AG08395 (cell line): Measurements from ENCODE around the gene CMAS.
"Not testable (repeated sequence)": the region's sequence is repeated elsewhere in the genome, so short reads cannot be mapped to it uniquely, and the experiment has no call there.

Experiments used
- DNase-seq: peaks from one replicate; pipeline ENCODE4 v3.0.0; 2012; ENCODE audit warnings: mixed read lengths, low spot score

CMAS gene

DNA sequence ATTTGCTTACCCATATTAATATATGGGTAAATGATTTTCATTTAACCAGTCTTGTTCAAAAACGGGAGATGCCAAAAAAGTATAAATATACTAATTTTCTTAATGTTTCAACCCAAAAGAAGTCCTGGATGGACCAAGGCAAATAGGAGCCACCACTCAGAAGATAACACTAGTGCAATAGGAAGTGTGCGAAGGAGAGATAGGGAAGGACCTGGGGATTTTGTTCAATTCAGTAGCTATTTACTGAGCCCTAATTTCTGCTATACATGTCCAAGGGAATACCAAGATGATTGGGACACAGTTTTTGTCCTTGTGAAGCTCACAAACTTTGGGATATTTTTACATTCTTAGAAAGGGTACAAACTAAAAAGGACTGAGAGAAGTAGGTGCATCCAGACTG lies 1.5 kb downstream of the CMAS start:
- DNase-seq, result no peak

DNA sequence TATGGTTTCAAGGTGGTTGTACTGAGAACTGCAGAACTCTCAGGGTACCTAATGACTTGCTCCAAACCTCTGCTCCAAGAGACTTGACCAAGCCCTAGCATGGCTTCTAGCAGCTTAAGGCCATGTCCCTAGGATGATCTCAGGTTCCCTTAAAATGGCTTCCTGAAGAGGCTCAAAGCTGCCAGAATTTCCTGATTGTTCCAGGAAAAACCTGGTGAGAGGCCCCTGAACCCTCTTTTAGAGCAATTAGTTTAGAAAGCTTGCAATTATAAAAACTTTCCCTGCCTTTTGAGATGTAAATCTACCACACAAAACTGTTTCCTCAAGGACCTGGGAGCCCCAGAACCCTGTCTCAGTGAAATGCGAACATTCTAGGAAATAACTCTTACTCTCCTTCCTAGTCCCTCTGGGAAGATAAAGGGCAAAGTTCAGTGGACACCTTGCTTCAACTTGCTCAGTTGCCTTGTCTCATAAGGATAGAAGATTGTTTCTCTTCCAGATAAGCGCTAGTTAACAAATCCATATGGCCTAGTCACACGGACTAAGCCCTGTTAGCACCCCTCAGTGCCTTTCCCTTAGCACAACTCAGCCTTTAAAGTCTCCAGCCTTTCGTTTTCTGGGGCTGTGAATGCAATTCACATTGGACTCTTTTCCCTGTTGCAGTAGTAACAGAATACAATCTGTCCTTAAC lies 2.5 kb downstream of the CMAS start:
- DNase-seq, result no peak

DNA sequence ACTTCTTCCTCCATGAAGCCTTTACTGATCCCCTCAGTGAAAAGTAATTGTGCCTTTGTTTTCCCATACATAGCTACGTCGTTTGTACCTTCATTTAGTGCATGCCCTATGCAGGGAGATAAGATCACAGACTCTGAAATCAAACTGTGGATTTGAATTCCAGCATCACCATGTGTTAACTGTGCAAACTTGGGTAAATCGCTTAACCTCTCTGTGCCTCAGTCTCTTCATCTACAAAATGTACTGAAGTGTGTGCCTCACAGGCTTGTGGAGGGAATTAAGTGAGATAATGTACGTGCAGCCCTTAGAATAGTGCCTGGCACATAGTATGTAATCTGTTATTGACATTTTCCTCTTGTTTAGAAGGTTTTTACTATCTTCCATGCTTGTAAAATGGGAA lies 4.1 kb downstream of the CMAS start:
- DNase-seq, result no peak

DNA sequence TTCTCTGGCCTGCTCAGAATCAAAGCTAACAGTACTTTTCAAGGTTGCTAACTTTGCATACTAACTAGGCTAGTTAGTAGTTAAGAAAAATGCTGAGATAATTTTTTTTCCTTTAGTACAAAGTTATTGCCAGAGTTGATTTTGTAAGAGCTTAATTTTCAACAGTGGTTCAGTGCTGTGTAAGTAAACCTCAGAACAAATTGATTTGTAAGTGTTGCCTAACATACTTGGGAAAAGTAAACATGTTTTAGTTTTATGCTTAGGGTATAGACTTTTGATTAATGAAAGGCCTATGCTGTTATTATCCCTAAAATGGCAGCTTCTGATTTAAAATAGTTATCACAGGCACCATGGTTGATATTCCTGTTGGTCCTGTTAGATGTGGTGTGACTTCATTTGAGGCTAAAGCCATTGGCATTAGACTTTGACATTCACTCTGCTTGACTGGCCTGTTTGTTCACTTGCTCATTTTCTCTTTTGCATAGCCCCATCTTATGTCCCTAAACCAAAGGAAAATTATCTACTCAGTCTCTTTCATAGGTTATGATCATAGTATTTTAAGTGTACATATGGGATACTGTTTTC lies 5.2 kb downstream of the CMAS start:
- no peak for DNase-seq

DNA sequence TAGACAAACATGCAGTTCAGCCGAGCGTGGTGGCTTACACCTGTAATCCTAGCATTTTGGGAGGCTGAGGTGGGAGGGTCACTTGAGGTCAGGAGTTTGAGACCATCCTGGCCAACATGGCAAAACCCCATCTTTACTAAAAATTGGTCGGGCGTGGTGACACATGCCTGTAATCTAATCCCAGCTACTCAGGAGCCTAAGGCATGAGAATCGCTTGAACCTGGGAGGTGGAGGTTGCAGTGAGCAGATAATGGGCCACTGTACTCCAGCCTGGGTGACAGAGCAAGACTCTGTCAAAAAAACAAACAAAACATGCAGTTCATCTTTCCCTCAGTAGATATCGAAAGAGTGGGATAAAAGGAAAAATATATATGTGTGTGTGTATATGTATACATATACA lies 7.0 kb downstream of the CMAS start:
- DNase-seq, result not testable (repeated sequence)

DNA sequence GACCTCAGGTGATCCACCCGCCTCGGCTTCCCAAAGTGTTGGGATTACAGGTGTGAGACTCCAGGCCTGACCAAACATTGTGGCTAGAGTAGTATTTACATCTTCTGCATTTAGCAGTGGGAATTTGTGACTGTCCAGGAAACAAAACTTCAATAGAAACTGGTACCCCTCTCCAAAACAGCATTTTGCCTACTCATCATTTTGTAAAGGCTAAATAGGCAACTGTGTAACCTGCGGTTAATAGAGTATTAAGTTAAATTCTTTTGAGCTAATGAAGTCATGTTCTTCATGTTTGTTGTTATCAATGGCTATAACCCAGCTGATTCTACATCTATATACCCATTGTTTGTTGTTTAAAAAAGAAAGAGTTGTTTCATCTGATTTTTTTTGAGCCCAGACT lies 8.1 kb downstream of the CMAS start:
- DNase-seq, result no peak

DNA sequence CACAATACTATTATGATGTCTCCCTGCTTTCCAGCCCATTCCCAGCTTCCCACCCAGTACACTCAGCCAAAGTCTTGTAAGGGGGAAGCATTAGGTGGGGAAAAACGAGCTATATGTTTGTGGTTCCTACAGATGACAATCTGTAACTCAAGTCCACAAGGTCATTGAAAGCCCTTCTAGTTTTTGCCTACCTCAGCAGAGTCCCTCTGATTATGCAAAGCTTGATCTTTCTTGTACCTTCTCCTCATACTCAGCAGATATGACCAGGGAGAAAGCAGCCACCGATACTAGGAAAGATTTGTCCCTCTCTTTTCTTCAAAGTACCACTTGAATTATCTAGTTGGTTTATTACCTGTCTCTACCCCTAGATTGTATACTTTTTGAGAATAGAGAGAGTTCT lies 10.6 kb downstream of the CMAS start:
- DNase-seq, result no peak

DNA sequence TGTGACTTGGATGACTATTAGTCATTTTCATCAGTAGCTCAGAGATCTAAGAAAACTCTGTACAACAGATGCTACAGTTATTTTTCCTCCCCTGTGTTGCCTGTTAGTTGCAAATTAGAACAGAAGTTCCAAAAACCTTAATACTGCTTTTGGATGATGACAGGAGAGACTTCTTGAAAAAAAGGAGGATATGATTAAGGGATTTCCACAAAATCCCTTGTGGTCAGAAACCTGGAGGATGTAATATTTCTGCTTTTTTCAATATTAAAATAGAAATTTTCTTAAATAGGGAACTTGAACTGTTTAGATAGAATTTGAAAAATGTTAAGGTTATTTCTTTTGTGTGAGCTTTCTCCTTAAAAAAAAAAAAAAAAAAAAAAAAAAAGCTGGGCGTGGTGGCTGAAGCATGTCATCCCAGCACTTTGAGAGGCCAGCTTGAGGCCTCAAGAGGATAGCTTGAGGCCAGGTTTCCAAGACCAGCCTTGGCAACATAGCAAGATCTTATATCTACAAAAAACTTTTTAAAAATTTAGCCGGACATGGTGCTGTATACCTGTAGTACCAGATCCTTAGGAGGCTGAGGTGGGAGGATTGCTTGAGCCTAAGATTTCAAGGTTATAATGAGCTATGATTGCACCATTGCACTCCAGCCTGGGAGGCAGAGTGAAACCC lies 14.1 kb downstream of the CMAS start:
- DNase-seq, result no peak

DNA sequence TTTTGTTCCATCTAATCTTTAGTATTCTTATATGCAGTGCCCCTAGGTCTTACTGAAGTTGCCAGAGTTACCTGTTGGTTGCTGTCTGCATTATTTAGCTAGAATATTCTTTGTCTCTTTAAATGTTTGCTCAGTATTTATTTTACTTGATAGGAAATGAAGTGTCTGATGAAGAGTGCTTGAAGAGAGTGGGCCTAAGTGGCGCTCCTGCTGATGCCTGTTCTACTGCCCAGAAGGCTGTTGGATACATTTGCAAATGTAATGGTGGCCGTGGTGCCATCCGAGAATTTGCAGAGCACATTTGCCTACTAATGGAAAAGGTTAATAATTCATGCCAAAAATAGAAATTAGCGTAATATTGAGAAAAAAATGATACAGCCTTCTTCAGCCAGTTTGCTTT lies 18.9 kb downstream of the CMAS start:
- DNase-seq, result no peak

DNA sequence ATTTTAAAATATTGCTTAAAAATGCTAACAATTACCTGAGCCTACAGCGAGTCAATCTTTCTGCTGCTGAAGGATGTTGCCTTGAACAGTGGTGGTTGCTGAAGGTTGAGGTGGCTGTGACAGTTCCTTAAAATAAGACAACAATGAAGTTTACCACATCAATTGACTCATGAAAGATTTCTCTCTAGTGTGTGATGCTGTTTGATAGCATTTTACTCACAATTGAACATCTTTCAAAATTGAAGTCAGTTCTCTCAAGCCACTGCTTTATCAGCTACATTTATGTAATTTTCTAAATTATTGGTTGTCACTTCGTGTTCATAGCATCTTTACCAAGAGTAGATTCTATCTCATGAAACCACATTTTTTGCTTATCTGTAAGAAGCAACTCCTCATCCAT lies 20.3 kb downstream of the CMAS start:
- DNase-seq, result no peak

DNA sequence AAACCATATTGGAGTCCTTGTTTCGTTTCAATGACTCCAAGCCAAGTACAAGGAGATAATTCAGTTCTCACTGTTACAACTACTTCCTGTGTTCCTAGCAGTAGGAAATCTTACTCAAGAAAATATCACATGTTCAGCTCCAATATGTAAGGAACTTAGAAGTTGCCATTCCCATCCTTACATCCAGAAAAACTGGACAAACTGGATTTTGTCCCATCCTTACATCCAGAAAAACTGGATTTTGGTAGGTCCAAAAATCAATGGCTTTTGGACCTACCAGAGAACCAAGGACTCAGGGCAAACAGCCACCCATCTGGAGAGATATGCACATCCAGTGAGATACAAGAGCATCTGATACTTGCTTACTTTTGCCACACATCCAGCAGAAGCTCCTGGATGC lies 23.8 kb downstream of the CMAS start:
- DNase-seq, result no peak

DNA sequence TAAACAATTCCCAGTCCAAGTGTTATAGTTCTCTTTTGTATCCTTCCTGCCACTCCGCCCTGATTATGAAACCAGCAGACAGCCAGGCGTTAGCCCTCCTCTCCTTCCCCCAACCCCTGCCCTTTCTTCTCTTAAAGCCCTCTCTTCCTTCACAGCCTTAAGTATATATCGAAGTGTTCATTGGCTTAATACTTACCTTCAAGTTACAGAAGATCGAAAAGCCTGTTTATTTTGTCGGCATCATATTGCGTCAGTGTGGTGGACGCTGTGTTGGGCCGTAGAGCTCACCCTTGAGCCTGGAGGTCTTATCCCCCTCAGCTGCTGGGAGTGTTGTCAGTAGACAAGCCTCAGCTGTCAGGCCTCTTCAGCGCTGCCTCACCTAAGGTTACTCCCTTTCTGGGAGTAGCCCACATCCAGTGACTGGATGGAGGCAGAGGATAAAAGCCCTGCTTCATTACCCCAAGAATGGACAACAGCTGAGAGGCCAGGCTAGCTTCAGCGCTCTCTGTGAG lies 36.2 kb downstream of the CMAS start:
- no peak for DNase-seq

DNA sequence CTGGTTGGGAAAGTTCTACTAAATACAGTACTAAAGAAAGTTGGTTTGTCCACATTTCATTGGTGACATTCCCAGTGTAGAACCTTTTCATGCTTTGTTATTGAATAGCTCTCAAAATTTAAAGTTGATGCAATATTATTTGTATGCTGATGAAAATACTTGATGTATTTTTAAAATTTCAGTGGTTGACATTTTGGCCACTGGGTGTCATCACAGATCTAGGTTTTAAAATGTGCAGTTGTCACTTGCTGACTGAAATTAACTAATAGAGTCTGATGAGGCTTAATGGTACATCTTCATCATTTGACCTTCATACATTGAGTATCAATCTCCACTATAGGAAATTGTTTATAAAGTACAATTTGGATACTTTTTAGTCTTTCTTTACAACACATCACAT lies 37.1 kb downstream of the CMAS start:
- peak; percentile 11 for DNase-seq

DNA sequence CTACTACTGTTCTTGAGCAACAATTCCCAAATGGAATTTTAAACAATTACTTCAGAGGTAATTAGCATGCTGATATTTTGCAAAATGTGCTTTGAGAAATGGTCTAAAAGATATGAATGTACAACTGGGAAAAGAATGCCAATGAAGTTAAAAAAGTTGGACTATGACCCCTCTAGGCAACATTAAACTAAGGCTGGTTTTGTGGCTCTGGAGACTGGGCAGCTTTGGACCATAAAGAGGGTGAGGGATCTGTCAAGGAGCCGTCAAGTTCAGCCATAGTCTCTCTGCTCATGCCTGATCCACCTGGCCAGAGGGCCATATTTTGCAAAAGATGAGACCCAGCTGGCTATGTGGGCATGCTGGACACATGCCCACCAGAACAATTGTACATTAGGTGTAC lies 38.8 kb downstream of the CMAS start:
- DNase-seq, result no peak

DNA sequence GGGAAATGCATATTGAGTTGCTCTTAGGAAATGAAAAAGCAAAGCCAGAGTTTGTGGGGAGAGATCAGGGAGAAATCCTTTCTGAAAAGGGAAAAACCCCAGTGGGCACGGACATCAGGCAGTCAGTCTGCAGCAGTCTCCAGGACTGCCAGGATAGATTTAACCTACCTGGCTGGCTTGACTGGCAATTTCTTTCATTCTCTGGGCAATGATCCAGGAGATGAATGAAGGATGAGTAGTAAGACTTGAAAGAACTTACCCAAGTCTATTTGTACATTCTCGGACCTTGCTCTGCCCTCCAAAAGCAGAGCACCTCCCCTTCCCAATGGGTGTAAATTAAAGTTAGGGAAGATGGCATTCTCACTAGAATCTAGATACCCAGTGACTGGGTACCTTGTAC lies 42.9 kb downstream of the CMAS start:
- DNase-seq, result no peak

DNA sequence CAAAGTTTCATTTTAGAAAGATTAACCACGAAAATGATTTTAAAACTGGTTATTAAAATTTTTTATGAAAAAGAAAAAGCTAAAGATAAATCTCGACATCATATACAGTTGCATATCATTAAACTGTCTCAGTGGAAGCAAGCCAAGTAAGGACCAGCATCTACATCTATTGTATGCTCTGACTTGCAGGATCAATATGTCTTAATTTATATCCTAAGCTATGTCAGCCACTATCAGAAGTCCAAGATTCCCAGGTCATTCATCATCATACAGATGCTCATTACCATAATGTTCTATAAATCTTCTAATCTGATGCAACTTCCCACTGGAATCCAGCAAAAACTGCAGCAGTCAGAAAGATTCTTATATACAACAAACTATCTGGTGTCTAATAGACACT lies 43.5 kb downstream of the CMAS start:
- no peak for DNase-seq

DNA sequence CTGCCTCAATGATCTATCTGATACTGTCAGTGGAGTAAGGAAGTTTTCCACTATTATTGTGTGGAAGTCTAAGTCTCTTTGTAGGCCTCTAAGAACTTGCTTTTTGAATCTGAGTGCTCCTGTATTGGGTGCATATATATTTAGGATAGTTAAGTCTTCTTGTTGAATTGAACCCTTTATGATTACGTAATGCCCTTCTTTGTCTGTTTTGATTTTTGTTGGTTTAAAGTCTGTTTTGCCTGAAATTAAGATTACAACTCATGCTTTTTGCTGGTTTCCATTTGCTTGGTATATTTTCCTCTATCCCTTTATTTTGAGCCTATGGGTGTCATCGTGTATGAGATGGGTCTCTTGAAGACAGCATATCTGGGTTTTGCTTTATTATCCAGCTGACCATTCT lies 53.0 kb downstream of the CMAS start:
- DNase-seq, result not testable (repeated sequence)

DNA sequence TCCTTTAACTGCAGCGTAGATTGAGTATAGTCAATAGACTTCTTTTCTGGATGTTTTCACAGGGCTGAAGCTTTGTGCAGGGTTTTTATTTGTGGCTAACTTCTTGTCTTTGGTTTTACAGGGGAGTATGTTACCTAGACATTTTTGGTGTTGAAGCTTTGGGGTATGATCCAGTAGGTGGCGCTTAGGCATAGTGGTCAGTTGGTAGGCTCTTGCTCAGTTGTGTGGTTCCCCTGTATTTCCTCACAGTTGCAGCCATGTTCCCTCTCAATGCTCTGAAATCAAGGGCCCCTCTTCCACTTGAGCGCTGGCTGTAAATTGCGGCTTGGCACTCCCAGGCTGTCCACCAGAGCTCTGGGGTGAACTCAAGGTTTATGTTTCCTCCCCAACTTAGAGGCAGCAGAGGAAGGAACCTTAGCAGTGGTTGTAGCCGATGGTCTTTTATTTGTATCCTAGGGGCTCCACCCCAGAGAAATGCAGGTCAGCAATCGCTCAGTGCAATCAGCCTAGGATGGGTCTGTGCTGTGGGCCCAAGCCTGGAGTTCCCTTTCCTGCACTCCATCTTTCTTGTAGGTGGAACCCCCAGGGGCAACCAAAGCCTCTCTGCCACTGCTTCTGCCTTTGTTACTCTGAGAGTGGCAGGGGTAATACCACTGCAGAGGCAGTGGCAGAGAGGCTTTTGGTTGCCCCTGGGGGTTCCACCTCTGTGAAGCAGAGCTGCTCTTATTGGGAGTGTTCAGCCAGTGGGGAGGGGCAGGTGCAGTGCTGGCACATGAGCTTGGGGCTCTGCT lies 55.1 kb downstream of the CMAS start:
- DNase-seq, result peak; percentile 18

DNA sequence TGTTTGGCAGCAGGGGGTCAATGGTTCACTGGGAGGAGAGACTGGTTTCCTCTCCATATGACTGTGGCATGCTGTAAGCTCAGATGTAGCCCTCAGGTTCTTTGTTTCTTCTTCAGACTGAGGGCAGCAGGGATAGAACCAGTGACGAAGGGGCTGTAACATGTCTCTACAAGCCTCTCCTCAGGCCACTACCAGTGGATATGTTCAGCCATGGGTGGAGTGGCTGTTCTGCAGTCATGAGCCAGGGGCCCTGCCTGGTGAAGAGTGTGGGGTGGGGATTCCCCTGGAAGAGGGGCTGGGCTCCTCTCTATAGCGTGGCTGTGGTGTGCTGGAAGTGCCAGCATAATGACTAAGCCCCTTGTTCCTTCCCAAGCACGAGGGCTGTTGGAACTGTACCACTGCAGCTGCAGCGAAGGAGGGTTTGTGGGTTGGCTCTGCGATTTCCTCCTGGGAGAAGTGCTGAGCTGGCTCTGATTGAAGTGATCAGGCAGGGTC lies 55.8 kb downstream of the CMAS start:
- peak; percentile 73 for DNase-seq

DNA sequence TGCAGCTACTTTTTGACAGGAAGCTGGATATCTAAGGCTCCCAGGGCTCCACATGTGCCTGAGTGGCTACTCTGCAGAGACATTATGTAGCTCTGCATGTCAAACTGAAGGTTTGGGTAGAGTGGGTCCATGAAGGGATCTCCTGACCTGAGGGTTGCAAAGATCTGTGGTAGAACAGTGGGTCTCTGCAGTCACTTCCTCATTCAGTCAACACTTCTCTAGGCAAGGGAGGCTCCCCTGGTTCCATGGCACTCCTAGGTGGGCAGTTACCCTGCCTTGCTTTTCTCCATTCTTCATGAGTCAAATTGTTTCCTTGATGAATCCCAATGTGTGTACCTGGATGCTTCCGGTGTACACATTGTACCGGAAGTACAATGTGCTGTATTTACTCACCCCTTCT lies 57.4 kb downstream of the CMAS start:
- DNase-seq, result no peak

DNA sequence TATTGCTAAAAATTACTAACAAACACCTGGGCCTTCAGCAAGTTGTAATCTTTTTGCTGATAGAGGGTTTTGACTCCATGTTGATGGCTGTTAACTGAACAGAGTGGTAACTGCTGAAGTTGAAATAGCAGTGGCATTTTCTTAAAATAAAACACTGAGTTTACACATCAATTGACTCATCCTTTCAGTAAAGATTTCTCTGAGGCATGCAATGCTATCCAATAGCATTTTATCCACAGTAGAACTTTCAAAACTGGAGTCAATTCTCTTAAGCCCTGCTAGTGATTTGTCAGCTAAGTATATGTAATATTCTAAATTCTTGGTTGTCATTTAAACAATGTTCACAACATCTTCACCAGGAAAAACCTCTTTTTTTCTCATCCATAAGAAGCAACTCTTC lies 59.5 kb downstream of the CMAS start:
- no peak for DNase-seq

DNA sequence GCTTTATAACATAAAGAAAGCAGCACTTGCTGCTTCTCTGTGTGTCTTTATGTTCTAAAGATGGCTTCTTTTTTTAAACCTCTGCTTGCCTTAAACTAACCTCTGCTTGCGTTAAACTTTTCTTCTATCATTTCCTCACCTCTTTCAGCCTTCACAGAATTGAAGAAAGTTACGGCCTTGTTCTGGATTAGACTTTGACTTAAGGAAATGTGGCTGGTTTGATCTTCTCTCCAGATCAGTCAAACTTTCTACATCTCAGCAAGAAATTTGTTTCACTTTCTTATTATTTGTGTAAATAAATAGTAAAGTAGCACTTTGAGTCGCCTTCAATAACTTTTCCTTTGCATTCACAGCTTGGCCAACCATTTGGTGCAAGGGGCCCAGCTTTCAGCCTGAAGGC lies 64.2 kb downstream of the CMAS start:
- no peak for DNase-seq
